ENCODE data around the gene TBC1D5.

Gene TBC1D5

GRCh38 chr3:17432236-17432635 lies 310.2 kb downstream of the TBC1D5 start:
- H3K27ac ChIP-seq (ENCODE audit: low read depth in 2 of 2, low read length in 2 of 2): no peak overlapping the region

GRCh38 chr3:17431484-17432045 lies 310.9 kb downstream of the TBC1D5 start:
- Histone ChIP-seq H3K27me3 (ENCODE audit: control insufficient read depth in 2 of 2, insufficient read depth in 2 of 2, low read length in 2 of 2) (no peaks in the 10 kb centered on the region), H3K36me3 (ENCODE audit: control insufficient read depth in 2 of 2, insufficient read depth in 2 of 2, low read length in 2 of 2) (no peaks in the 10 kb centered on the region), H3K4me3 (ENCODE audit: low read length in 2 of 2) (no peak overlapping the region), H3K9me3 (ENCODE audit: control insufficient read depth in 2 of 2, low read length in 2 of 2) (no peaks in the 10 kb centered on the region), H3K9ac (ENCODE audit: low read depth in 1 of 2, low read length in 2 of 2) (no peak overlapping the region), H3K27ac (ENCODE audit: low read depth in 2 of 2, low read length in 2 of 2) (no peak overlapping the region), H3K4me1 (ENCODE audit: control insufficient read depth in 2 of 2, insufficient read depth in 2 of 2, low read length in 2 of 2) (no peaks in the 10 kb centered on the region)

More at GRCh38 chr3:17432236-17432635, 310.2 kb downstream of the TBC1D5 start:
- Histone ChIP-seq H3K36me3 (ENCODE audit: control insufficient read depth in 2 of 2, insufficient read depth in 2 of 2, low read length in 2 of 2) (no peaks in the 10 kb centered on the region), H3K4me1 (ENCODE audit: control insufficient read depth in 2 of 2, insufficient read depth in 2 of 2, low read length in 2 of 2) (no peaks in the 10 kb centered on the region), H3K9me3 (ENCODE audit: control insufficient read depth in 2 of 2, low read length in 2 of 2) (no peaks in the 10 kb centered on the region), H3K9ac (ENCODE audit: low read depth in 1 of 2, low read length in 2 of 2) (no peak overlapping the region), H3K27me3 (ENCODE audit: control insufficient read depth in 2 of 2, insufficient read depth in 2 of 2, low read length in 2 of 2) (no peaks in the 10 kb centered on the region), H3K4me3 (ENCODE audit: low read length in 2 of 2) (no peak overlapping the region)

GRCh38 chr3:17431004-17431403 lies 311.4 kb downstream of the TBC1D5 start:
- H3K27me3 ChIP-seq (ENCODE audit: control insufficient read depth in 2 of 2, insufficient read depth in 2 of 2, low read length in 2 of 2): no peaks in the 10 kb centered on the region
- no peak overlapping the region for H3K27ac ChIP-seq (ENCODE audit: low read depth in 2 of 2, low read length in 2 of 2)
- no peak overlapping the region for H3K9ac ChIP-seq (ENCODE audit: low read depth in 1 of 2, low read length in 2 of 2)

GRCh38 chr3:17430582-17430981 lies 311.8 kb downstream of the TBC1D5 start:
- Histone ChIP-seq H3K27me3 (ENCODE audit: control insufficient read depth in 2 of 2, insufficient read depth in 2 of 2, low read length in 2 of 2) (no peaks in the 10 kb centered on the region), H3K9me3 (ENCODE audit: control insufficient read depth in 2 of 2, low read length in 2 of 2) (no peaks in the 10 kb centered on the region), H3K27ac (ENCODE audit: low read depth in 2 of 2, low read length in 2 of 2) (no peak overlapping the region), H3K4me3 (ENCODE audit: low read length in 2 of 2) (no peak overlapping the region), H3K4me1 (ENCODE audit: control insufficient read depth in 2 of 2, insufficient read depth in 2 of 2, low read length in 2 of 2) (no peaks in the 10 kb centered on the region), H3K36me3 (ENCODE audit: control insufficient read depth in 2 of 2, insufficient read depth in 2 of 2, low read length in 2 of 2) (no peaks in the 10 kb centered on the region), H3K9ac (ENCODE audit: low read depth in 1 of 2, low read length in 2 of 2) (no peak overlapping the region)

More at GRCh38 chr3:17431004-17431403, 311.4 kb downstream of the TBC1D5 start:
- Histone ChIP-seq H3K4me3 (ENCODE audit: low read length in 2 of 2) (no peak overlapping the region), H3K4me1 (ENCODE audit: control insufficient read depth in 2 of 2, insufficient read depth in 2 of 2, low read length in 2 of 2) (no peaks in the 10 kb centered on the region), H3K9me3 (ENCODE audit: control insufficient read depth in 2 of 2, low read length in 2 of 2) (no peaks in the 10 kb centered on the region), H3K36me3 (ENCODE audit: control insufficient read depth in 2 of 2, insufficient read depth in 2 of 2, low read length in 2 of 2) (no peaks in the 10 kb centered on the region)

DNA sequence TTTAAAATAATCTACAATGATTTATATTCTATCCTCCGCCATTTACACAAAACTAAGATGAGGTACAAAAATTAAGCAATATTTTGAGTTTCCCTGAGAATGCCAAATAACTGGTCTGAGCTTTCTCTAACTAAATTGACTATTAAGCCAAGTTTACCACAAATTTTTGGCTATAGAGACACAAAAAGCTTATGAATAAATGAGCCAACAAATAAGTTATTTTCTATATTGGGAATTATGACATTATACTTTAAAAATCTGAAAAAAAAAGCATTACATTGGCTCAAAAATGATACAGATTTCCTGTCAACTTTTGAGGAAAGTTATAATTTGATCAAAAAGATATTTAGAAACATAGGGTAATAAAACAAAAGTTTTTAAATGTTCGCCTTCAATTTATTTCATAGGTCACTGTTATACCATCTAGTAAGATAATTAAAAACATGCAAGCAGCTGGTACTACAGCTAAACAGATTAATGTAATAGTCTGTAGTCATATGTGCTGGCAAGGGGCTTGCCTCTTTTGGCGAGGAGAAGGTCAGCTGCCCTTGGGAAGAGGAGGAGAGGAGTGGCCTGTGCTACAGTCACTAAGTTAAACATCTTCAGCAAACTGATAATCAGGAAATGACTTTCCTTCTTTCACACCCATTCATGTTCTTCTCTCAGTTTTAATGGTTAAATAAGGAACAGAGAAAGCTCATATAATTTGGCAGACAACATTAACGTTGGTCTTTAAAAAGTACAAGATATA lies 318.5 kb downstream of the TBC1D5 start:
- Histone ChIP-seq H3K36me3 (ENCODE audit: control insufficient read depth in 2 of 2, insufficient read depth in 2 of 2, low read length in 2 of 2) (no peaks in the 10 kb centered on the region), H3K9me3 (ENCODE audit: control insufficient read depth in 2 of 2, low read length in 2 of 2) (no peaks in the 10 kb centered on the region), H3K4me3 (ENCODE audit: low read length in 2 of 2) (no peak overlapping the region), H3K4me1 (ENCODE audit: control insufficient read depth in 2 of 2, insufficient read depth in 2 of 2, low read length in 2 of 2) (no peaks in the 10 kb centered on the region), H3K27me3 (ENCODE audit: control insufficient read depth in 2 of 2, insufficient read depth in 2 of 2, low read length in 2 of 2) (no peaks in the 10 kb centered on the region), H3K9ac (ENCODE audit: low read depth in 1 of 2, low read length in 2 of 2) (no peak overlapping the region), H3K27ac (ENCODE audit: low read depth in 2 of 2, low read length in 2 of 2) (no peak overlapping the region)

- no peaks in the 10 kb centered on the region for H3K27me3 ChIP-seq (ENCODE audit: control insufficient read depth in 2 of 2, insufficient read depth in 2 of 2, low read length in 2 of 2)
- no peaks in the 10 kb centered on the region for H3K4me1 ChIP-seq (ENCODE audit: control insufficient read depth in 2 of 2, insufficient read depth in 2 of 2, low read length in 2 of 2)
- no peaks in the 10 kb centered on the region for H3K36me3 ChIP-seq (ENCODE audit: control insufficient read depth in 2 of 2, insufficient read depth in 2 of 2, low read length in 2 of 2)
- no peaks in the 10 kb centered on the region for H3K9me3 ChIP-seq (ENCODE audit: control insufficient read depth in 2 of 2, low read length in 2 of 2)
- no peak overlapping the region for H3K4me3 ChIP-seq (ENCODE audit: low read length in 2 of 2)
- H3K27ac ChIP-seq (ENCODE audit: low read depth in 2 of 2, low read length in 2 of 2): no peak overlapping the region
- H3K9ac ChIP-seq (ENCODE audit: low read depth in 1 of 2, low read length in 2 of 2): no peak overlapping the region
These were observed 319.8 kb downstream of the TBC1D5 start for GRCh38 chr3:17422636-17423035.

GRCh38 chr3:17420668-17421067 lies 321.8 kb downstream of the TBC1D5 start:
- Histone ChIP-seq H3K27ac (ENCODE audit: low read depth in 2 of 2, low read length in 2 of 2) (no peak overlapping the region), H3K4me3 (ENCODE audit: low read length in 2 of 2) (no peak overlapping the region), H3K9me3 (ENCODE audit: control insufficient read depth in 2 of 2, low read length in 2 of 2) (no peaks in the 10 kb centered on the region), H3K4me1 (ENCODE audit: control insufficient read depth in 2 of 2, insufficient read depth in 2 of 2, low read length in 2 of 2) (no peaks in the 10 kb centered on the region), H3K36me3 (ENCODE audit: control insufficient read depth in 2 of 2, insufficient read depth in 2 of 2, low read length in 2 of 2) (no peaks in the 10 kb centered on the region), H3K27me3 (ENCODE audit: control insufficient read depth in 2 of 2, insufficient read depth in 2 of 2, low read length in 2 of 2) (no peaks in the 10 kb centered on the region), H3K9ac (ENCODE audit: low read depth in 1 of 2, low read length in 2 of 2) (no peak overlapping the region)

DNA sequence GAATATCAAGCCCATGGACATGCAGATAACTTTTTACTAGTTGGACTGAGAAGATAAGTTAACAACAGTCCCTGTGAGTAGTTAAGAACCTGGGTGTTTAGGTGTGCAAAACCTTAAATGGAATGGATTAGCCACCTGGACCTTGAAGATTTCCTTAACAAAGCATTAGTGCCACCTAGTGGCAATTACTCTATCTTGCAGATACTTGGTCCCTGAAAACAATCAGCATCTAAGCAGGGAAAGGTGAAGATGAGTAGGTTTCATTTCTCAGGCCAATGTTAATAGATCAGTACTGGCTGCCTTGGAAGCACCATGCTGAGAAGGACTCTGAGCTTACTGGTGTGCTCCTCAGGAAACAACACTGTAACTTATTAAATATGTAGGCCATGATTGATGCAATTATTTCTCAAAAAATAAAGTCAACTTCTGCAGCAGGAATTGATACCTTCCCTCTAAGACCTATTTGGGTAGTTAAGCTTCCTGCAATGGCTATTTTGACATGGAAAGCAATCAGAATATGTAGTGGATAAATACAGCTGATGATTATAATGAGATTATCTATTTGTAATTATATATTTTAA lies 329.4 kb downstream of the TBC1D5 start:
- H3K4me1 ChIP-seq (ENCODE audit: control insufficient read depth in 2 of 2, insufficient read depth in 2 of 2, low read length in 2 of 2): no peaks in the 10 kb centered on the region
- no peak overlapping the region for H3K27ac ChIP-seq (ENCODE audit: low read depth in 2 of 2, low read length in 2 of 2)
- H3K27me3 ChIP-seq (ENCODE audit: control insufficient read depth in 2 of 2, insufficient read depth in 2 of 2, low read length in 2 of 2): no peaks in the 10 kb centered on the region
- H3K9me3 ChIP-seq (ENCODE audit: control insufficient read depth in 2 of 2, low read length in 2 of 2): no peaks in the 10 kb centered on the region
- no peak overlapping the region for H3K9ac ChIP-seq (ENCODE audit: low read depth in 1 of 2, low read length in 2 of 2)
- no peaks in the 10 kb centered on the region for H3K36me3 ChIP-seq (ENCODE audit: control insufficient read depth in 2 of 2, insufficient read depth in 2 of 2, low read length in 2 of 2)
- H3K4me3 ChIP-seq (ENCODE audit: low read length in 2 of 2): no peak overlapping the region

- H3K36me3 ChIP-seq (ENCODE audit: control insufficient read depth in 2 of 2, insufficient read depth in 2 of 2, low read length in 2 of 2): no peaks in the 10 kb centered on the region
- no peaks in the 10 kb centered on the region for H3K9me3 ChIP-seq (ENCODE audit: control insufficient read depth in 2 of 2, low read length in 2 of 2)
- H3K9ac ChIP-seq (ENCODE audit: low read depth in 1 of 2, low read length in 2 of 2): no peak overlapping the region
- H3K4me1 ChIP-seq (ENCODE audit: control insufficient read depth in 2 of 2, insufficient read depth in 2 of 2, low read length in 2 of 2): no peaks in the 10 kb centered on the region
- no peak overlapping the region for H3K27ac ChIP-seq (ENCODE audit: low read depth in 2 of 2, low read length in 2 of 2)
- H3K27me3 ChIP-seq (ENCODE audit: control insufficient read depth in 2 of 2, insufficient read depth in 2 of 2, low read length in 2 of 2): no peaks in the 10 kb centered on the region
- no peak overlapping the region for H3K4me3 ChIP-seq (ENCODE audit: low read length in 2 of 2)
These were observed 331.1 kb downstream of the TBC1D5 start for GRCh38 chr3:17411157-17411877.

DNA sequence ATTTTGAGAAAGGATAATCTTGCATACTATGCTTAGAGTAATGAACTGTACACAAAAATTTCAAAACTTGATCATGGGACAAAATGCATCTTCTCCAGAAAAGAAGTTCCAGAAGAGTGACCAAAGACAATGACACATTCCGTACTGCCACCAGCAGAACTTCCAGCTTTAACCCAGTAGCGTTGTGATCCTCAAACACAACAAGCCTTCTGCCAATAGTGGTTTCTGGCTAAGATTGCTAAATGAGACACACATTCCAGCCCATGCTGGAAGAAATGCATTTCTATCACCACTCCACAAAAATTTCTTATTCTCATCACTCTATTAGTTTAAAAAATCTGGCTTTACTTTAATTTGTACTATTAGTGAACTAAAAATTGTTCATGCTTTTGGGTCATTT lies 334.9 kb downstream of the TBC1D5 start:
- Histone ChIP-seq H3K27ac (ENCODE audit: low read depth in 2 of 2, low read length in 2 of 2) (no peak overlapping the region), H3K9me3 (ENCODE audit: control insufficient read depth in 2 of 2, low read length in 2 of 2) (no peaks in the 10 kb centered on the region), H3K4me3 (ENCODE audit: low read length in 2 of 2) (no peak overlapping the region), H3K4me1 (ENCODE audit: control insufficient read depth in 2 of 2, insufficient read depth in 2 of 2, low read length in 2 of 2) (no peaks in the 10 kb centered on the region), H3K27me3 (ENCODE audit: control insufficient read depth in 2 of 2, insufficient read depth in 2 of 2, low read length in 2 of 2) (no peaks in the 10 kb centered on the region), H3K9ac (ENCODE audit: low read depth in 1 of 2, low read length in 2 of 2) (no peak overlapping the region), H3K36me3 (ENCODE audit: control insufficient read depth in 2 of 2, insufficient read depth in 2 of 2, low read length in 2 of 2) (peaks cover 0 to 4% of the 10 kb centered on the region in 2 donors)

Data from mucosa of rectum (tissue), 2 donors.